Measurements from ENCODE around the gene RNF167.

- TF ChIP-seq TBP (IDR thresholded peaks at IDR 0.05; ENCODE audit: low read depth, low read length) (no peak), POLR2A (IDR thresholded peaks at IDR 0.05; ENCODE audit: control extremely low read depth in 1 of 2, low read depth in 2 of 2, low read length in 2 of 2) (no peak), YY1 (IDR thresholded peaks at IDR 0.05; ENCODE audit: low read depth, low read length) (no peak), USF2 (IDR thresholded peaks at IDR 0.05; ENCODE audit: low read length) (no peak), CTCF (IDR thresholded peaks at IDR 0.05; ENCODE audit: control extremely low read depth in 1 of 3, insufficient read depth in 1 of 3, low read depth in 1 of 3, low read length in 3 of 3) (no peak), POLR2AphosphoS5 (IDR thresholded peaks at IDR 0.05; ENCODE audit: low read depth, low read length) (no peak), TAF1 (IDR thresholded peaks at IDR 0.05; ENCODE audit: low read depth, low read length) (no peak), CEBPB (IDR thresholded peaks at IDR 0.05; ENCODE audit: low read depth, low read length) (no peak), JUND (IDR thresholded peaks at IDR 0.05; ENCODE audit: low read length) (no peak), EP300 (IDR thresholded peaks at IDR 0.05; ENCODE audit: borderline replicate concordance in 1 of 2, low read depth in 2 of 2, low read length in 2 of 2) (no peak)
Observed at GRCh38 chr17:4921320-4921719, 18.7 kb upstream of the RNF167 start.
